ENCODE data around the gene TGFBR3L. TPM values are rescaled to one million over a fixed set of nuclear protein-coding genes. Genes with fewer than 3 reads are reported as not detected.

The TGFBR3L gene
- total and polyA plus RNA-seq, 2 of the 8 experiments (the other 6 are each of a cell fraction or from before 2014, with no cell fraction given): 3.1 to 3.7 TPM

GRCh38 chr19:7947939-7948338, 33.3 kb downstream of the TGFBR3L start (continued):
- no peak for TF ChIP-seq SRF (IDR thresholded peaks at IDR 0.05; ENCODE audit: low read depth, low read length)
- TF ChIP-seq KDM4A (IDR thresholded peaks at IDR 0.05; ENCODE audit: low read depth, low read length, severe bottlenecking): no peak
- no peak for TF ChIP-seq KDM1A (IDR thresholded peaks at IDR 0.05; ENCODE audit: borderline replicate concordance, low read length)

Data from H1 (cell line).